ENCODE results near the gene ZNF343. TPM values are rescaled to one million over a fixed set of nuclear protein-coding genes. Genes with fewer than 3 reads are reported as not detected.

Gene ZNF343
- total and polyA plus RNA-seq, 8 donors: 0.58 to 14.3 (median 4.4) TPM

DNA sequence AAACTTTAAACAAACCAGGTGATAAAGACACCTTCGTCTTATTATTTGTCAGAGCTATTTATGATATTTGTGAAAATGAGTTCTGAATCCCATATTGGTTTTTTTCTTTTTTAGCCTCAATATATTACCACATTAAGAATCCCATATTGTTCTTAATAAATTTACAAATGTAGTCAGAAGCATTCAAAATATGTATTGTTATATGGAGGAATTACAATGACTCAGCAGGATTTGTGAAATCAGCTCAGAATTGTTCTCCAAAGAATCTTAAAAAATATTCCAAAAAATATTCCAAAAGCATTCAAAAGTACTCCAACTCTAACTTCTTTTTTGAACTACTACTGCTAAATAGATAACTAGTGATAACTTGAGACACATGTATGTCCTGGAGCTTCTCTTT, 6.5 kb upstream of the ZNF343 start:
- H3K36me3 ChIP-seq: no peaks in the 10 kb centered on the region
- intact Hi-C loops (cut with DNase I; ENCODE audit: low total_unique reads): no loop called here
- H3K9me3 ChIP-seq: no peaks in the 10 kb centered on the region
- H3K27me3 ChIP-seq: peaks cover 0 to 4% (median 0%) of the 10 kb centered on the region in 3 donors
- no peak for DNase-seq
- WGBS, 5 donors: 43 to 63% (median 56%) methylated on average over 1 of the region's 1 CpG
- TF ChIP-seq POLR2A (IDR thresholded peaks at IDR 0.05) (no peak), CTCF (IDR thresholded peaks at IDR 0.05) (no peak), EP300 (IDR thresholded peaks at IDR 0.05) (no peak)
- no peaks in the 10 kb centered on the region for H3K4me1 ChIP-seq
- no peak overlapping the region for H3K4me3 ChIP-seq
- H3K27ac ChIP-seq: no peak overlapping the region

GRCh38 chr20:2509794-2510193, 1.1 kb upstream of the ZNF343 start:
- TF ChIP-seq CTCF (IDR thresholded peaks at IDR 0.05) (no peak), POLR2A (IDR thresholded peaks at IDR 0.05) (no peak), POLR2AphosphoS5 (IDR thresholded peaks at IDR 0.05) (no peak), EP300 (IDR thresholded peaks at IDR 0.05) (no peak)
- peak overlapping the region in 3 of 4 donors; percentile 82 to 90 (median 88) for H3K4me3 ChIP-seq
- H3K36me3 ChIP-seq: no peaks in the 10 kb centered on the region
- no peak overlapping the region for H3K27ac ChIP-seq
- intact Hi-C loops (cut with DNase I; ENCODE audit: low total_unique reads): no loop called here
- peaks cover 10 to 21% (median 17%) of the 10 kb centered on the region in 4 donors for H3K4me1 ChIP-seq
- no peaks in the 10 kb centered on the region for H3K9me3 ChIP-seq
- H3K27me3 ChIP-seq: peaks cover 0 to 4% (median 0%) of the 10 kb centered on the region in 3 donors
- WGBS, 5 donors: 77 to 82% (median 80%) methylated on average over 3 of the region's 3 CpGs
- no peak for DNase-seq

DNA sequence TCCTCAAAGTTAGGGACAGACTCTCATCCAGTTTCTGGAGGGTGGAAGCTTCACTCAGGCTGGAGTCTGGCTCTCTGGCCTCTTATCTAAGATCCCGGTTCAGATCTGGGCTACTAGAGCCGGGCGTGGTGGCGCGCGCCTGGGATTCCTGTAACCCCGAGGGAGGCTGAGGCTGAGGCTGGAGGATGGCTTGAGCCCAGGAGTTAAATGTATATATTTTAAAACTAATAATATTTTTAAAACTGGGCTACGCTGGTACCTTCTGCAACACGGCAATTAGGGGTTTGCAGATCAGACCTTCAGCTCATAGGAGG, 710 bp upstream of the ZNF343 start:
- 35 to 50% (median 40%) methylated on average over 9 of the region's 9 CpGs for WGBS, 5 donors
- Histone ChIP-seq H3K36me3 (no peaks in the 10 kb centered on the region), H3K27me3 (peaks cover 0 to under 1% (median 0%) of the 10 kb centered on the region in 3 donors), H3K9me3 (no peaks in the 10 kb centered on the region), H3K4me1 (peaks cover 10 to 21% (median 17%) of the 10 kb centered on the region in 4 donors), H3K4me3 (peak overlapping the region; percentile 72 to 90 (median 85)), H3K27ac (peak overlapping the region; percentile 46 to 88 (median 83))
- TF ChIP-seq POLR2A (IDR thresholded peaks at IDR 0.05): no peak
- DNase-seq: no peak
- intact Hi-C loops (cut with DNase I; ENCODE audit: low total_unique reads): no loop called here

GRCh38 chr20:2507875-2508630, 662 bp downstream of the ZNF343 start:
- intact Hi-C loops (cut with DNase I; ENCODE audit: low total_unique reads): no loop called here

More at GRCh38 chr20:2507875-2508630, 662 bp downstream of the ZNF343 start:
- TF ChIP-seq POLR2A (IDR thresholded peaks at IDR 0.05) (no peak), CTCF (IDR thresholded peaks at IDR 0.05) (no peak), POLR2AphosphoS5 (IDR thresholded peaks at IDR 0.05) (no peak), EP300 (IDR thresholded peaks at IDR 0.05) (no peak)
- peak overlapping the region; percentile 72 to 90 (median 85) for H3K4me3 ChIP-seq
- WGBS, 5 donors: 8 to 18% (median 11%) methylated on average over 7 to 22 of the region's 22 CpGs
- H3K36me3 ChIP-seq: no peaks in the 10 kb centered on the region
- no peaks in the 10 kb centered on the region for H3K27me3 ChIP-seq
- H3K9me3 ChIP-seq: no peaks in the 10 kb centered on the region
- peak overlapping the region; percentile 67 to 88 (median 83) for H3K27ac ChIP-seq
- peak; percentile 27 to 83 for DNase-seq
- H3K4me1 ChIP-seq: peaks cover 10 to 21% (median 17%) of the 10 kb centered on the region in 4 donors
